Neural cell (in vitro differentiated cells): ENCODE data around the gene DPYD. TPM values are rescaled to one million over a fixed set of nuclear protein-coding genes. Genes with fewer than 3 reads are reported as not detected.

Source experiments
- H2AFZ ChIP-seq: fragments of 200-600, 300-800 bp; sonication (generic), shearing (Covaris generic); 2 replicates; pipeline ENCODE4 v1.6.0; 2014; ENCODE audit warnings: low read depth, mild to moderate bottlenecking, antibody characterized with exemption, low read length, moderate library complexity
- H3F3A ChIP-seq: fragments of 200-600 bp; shearing (Covaris generic); 2 replicates; pipeline ENCODE4 v1.6.1; 2016; ENCODE audit warnings: mild to moderate bottlenecking, moderate library complexity, mixed read lengths, antibody characterized with exemption, low read length; ENCODE audit not compliant: insufficient read depth, poor library complexity, severe bottlenecking
- H3K27ac ChIP-seq: fragments of 200-600, 300-800 bp; sonication (generic), shearing (Covaris generic); 2 replicates; pipeline ENCODE4 v1.5.1; 2014; ENCODE audit warnings: mild to moderate bottlenecking, low read length, moderate library complexity
- H3K27me3 ChIP-seq: fragments of 300-800, 200-600 bp; sonication (generic), shearing (Covaris generic); 2 replicates; pipeline ENCODE4 v1.6.0; 2014; ENCODE audit warnings: mild to moderate bottlenecking, low read depth, low read length, moderate library complexity; ENCODE audit not compliant: insufficient read depth
- H3K36me3 ChIP-seq: fragments of 300-800, 200-600 bp; sonication (generic), shearing (Covaris generic); 2 replicates; pipeline ENCODE4 v1.5.1; 2014; ENCODE audit warnings: mild to moderate bottlenecking, antibody characterized with exemption, low read length, moderate library complexity; ENCODE audit not compliant: insufficient read depth
- H3K4me2 ChIP-seq: fragments of 300-800, 200-600 bp; sonication (generic), shearing (Covaris generic); 2 replicates; pipeline ENCODE4 v1.6.0; 2014; ENCODE audit warnings: mild to moderate bottlenecking, low read length
- H3K4me3 ChIP-seq: fragments of 300-800, 200-600 bp; sonication (generic), shearing (Covaris generic); 2 replicates; pipeline ENCODE4 v1.5.1; 2014; ENCODE audit warnings: mild to moderate bottlenecking, low read length, moderate library complexity
- H3K79me2 ChIP-seq: fragments of 200-600 bp; shearing (Covaris generic); replicated peaks from 2 replicates; pipeline ENCODE4 v1.6.0; 2014; ENCODE audit warnings: mild to moderate bottlenecking, low read length, moderate library complexity; ENCODE audit not compliant: insufficient read depth
- H3K9ac ChIP-seq: fragments of 300-800, 200-600 bp; sonication (generic), shearing (Covaris generic); 2 replicates; pipeline ENCODE4 v1.6.1; 2016; ENCODE audit warnings: mild to moderate bottlenecking, low read length, mixed read lengths
- H3K9me2 ChIP-seq: fragments of 200-600 bp; shearing (Covaris generic); 2 replicates; pipeline ENCODE4 v1.6.1; 2016; ENCODE audit warnings: mild to moderate bottlenecking, low read length, mixed read lengths; ENCODE audit not compliant: insufficient read depth
- H3K9me3 ChIP-seq: fragments of 200-600, 300-800 bp; sonication (generic), shearing (Covaris generic); 2 replicates; pipeline ENCODE4 v1.6.1; 2016; ENCODE audit warnings: mild to moderate bottlenecking, mixed run types, low read length, moderate library complexity, mixed read lengths
- H4K20me1 ChIP-seq: fragments of 200-600 bp; shearing (Covaris generic); 2 replicates; pipeline ENCODE4 v1.6.1; 2016; ENCODE audit warnings: mild to moderate bottlenecking, mixed run types; ENCODE audit not compliant: insufficient read depth
- CTCF ChIP-seq: fragments of 450-650 bp; IDR thresholded peaks from 2 replicates; pipeline ENCODE4 v1.5.1; 2014; ENCODE audit warnings: antibody characterized with exemption, mild to moderate bottlenecking, moderate library complexity; ENCODE audit not compliant: poor library complexity, severe bottlenecking
- EP300 ChIP-seq: fragments of 450-650 bp; conservative IDR thresholded peaks from 2 replicates; pipeline ENCODE4 v1.6.1; 2014; ENCODE audit warnings: antibody characterized with exemption, mild to moderate bottlenecking, moderate library complexity; ENCODE audit not compliant: poor library complexity, severe bottlenecking
- EZH2 ChIP-seq: fragments of 200-600, 300-800 bp; shearing (Covaris generic), sonication (generic); IDR thresholded peaks from 2 replicates; pipeline ENCODE4 v1.6.1; 2014; ENCODE audit warnings: antibody characterized with exemption, low read length, borderline replicate concordance, mild to moderate bottlenecking; ENCODE audit not compliant: insufficient read depth, poor library complexity, severe bottlenecking
- MXI1 ChIP-seq: fragments of 450-650 bp; conservative IDR thresholded peaks from 2 replicates; pipeline ENCODE4 v1.6.1; 2014; ENCODE audit warnings: antibody characterized with exemption, mild to moderate bottlenecking; ENCODE audit not compliant: poor library complexity, severe bottlenecking
- POLR2AphosphoS5 ChIP-seq: IDR thresholded peaks from 2 replicates; pipeline ENCODE4 v1.6.1; 2012
- RAD21 ChIP-seq: fragments of 450-650 bp; conservative IDR thresholded peaks from 2 replicates; pipeline ENCODE4 v1.6.1; 2014; ENCODE audit warnings: antibody characterized with exemption, mild to moderate bottlenecking, moderate library complexity
- REST ChIP-seq: IDR thresholded peaks from 2 replicates; pipeline ENCODE4 v1.6.1; 2012; ENCODE audit warnings: borderline replicate concordance
- SMC3 ChIP-seq: fragments of 450-650 bp; conservative IDR thresholded peaks from 2 replicates; pipeline ENCODE4 v1.6.1; 2014; ENCODE audit warnings: antibody characterized with exemption, mild to moderate bottlenecking, moderate library complexity; ENCODE audit not compliant: poor library complexity
- TAF1 ChIP-seq: IDR thresholded peaks from 2 replicates; pipeline ENCODE4 v1.6.1; 2012; ENCODE audit warnings: low read depth
- polyA plus RNA-seq: library from polyadenylated mRNA; depleted of rRNA; stranded (reverse); fragments of >200 nt; gene quantifications from 2 replicates; pipeline ENCODE4 v1.2.3, GENCODE V29; 2014

DPYD gene
- polyA plus RNA-seq, 1 donor from 2014 or later: 6.7 TPM

GRCh38 chr1:97925151-97925550 lies 4.3 kb upstream of the DPYD start:
- Histone ChIP-seq H3K27ac (no peak overlapping the region), H3K27me3 (no peaks in the 10 kb centered on the region), H3K9me3 (no peaks in the 10 kb centered on the region), H3K4me3 (no peak overlapping the region), H4K20me1 (no peaks in the 10 kb centered on the region), H3K9me2 (no peaks in the 10 kb centered on the region), H3K9ac (no peak overlapping the region), H3K36me3 (no peaks in the 10 kb centered on the region), H3K79me2 (no peaks in the 10 kb centered on the region), H3F3A (peaks cover 2% of the 10 kb centered on the region), H2AFZ (no peak overlapping the region), H3K4me2 (no peak overlapping the region)
- TF ChIP-seq EP300: no peak
- TF ChIP-seq EZH2: no peak
- no peak for TF ChIP-seq REST
- no peak for TF ChIP-seq MXI1
- no peak for TF ChIP-seq CTCF
- no peak for TF ChIP-seq POLR2AphosphoS5
- no peak for TF ChIP-seq SMC3
- TF ChIP-seq RAD21: no peak
- no peak for TF ChIP-seq TAF1

- no peak overlapping the region for H3K9ac ChIP-seq
- H3K9me3 ChIP-seq: no peaks in the 10 kb centered on the region
- H3K27me3 ChIP-seq: no peaks in the 10 kb centered on the region
- TF ChIP-seq POLR2AphosphoS5 (no peak), TAF1 (no peak), RAD21 (no peak), SMC3 (no peak), MXI1 (no peak), EP300 (no peak), REST (no peak), CTCF (no peak), EZH2 (no peak)
- H2AFZ ChIP-seq: no peak overlapping the region
- no peaks in the 10 kb centered on the region for H4K20me1 ChIP-seq
- no peaks in the 10 kb centered on the region for H3K9me2 ChIP-seq
- H3F3A ChIP-seq: peaks cover 2% of the 10 kb centered on the region
- H3K79me2 ChIP-seq: peaks cover 10% of the 10 kb centered on the region
- H3K36me3 ChIP-seq: no peaks in the 10 kb centered on the region
- no peak overlapping the region for H3K4me3 ChIP-seq
- H3K27ac ChIP-seq: no peak overlapping the region
- H3K4me2 ChIP-seq: no peak overlapping the region
Measured at GRCh38 chr1:97923811-97924210, 3.0 kb upstream of the DPYD start.
